HTR-8/SVneo (cell line): Measurements from ENCODE around the gene KIF26B.

Source experiments
- DNase-seq: peaks from one replicate; pipeline ENCODE4 v3.0.0; 2011; ENCODE audit warnings: low spot score, mixed read lengths; ENCODE audit not compliant: insufficient read length
- FAIRE-seq: peaks from 2 replicates; lab custom pipeline; 2011; peaks lifted over from hg19 to GRCh38; lab: Jason Lieb, UNC

Gene KIF26B

DNA sequence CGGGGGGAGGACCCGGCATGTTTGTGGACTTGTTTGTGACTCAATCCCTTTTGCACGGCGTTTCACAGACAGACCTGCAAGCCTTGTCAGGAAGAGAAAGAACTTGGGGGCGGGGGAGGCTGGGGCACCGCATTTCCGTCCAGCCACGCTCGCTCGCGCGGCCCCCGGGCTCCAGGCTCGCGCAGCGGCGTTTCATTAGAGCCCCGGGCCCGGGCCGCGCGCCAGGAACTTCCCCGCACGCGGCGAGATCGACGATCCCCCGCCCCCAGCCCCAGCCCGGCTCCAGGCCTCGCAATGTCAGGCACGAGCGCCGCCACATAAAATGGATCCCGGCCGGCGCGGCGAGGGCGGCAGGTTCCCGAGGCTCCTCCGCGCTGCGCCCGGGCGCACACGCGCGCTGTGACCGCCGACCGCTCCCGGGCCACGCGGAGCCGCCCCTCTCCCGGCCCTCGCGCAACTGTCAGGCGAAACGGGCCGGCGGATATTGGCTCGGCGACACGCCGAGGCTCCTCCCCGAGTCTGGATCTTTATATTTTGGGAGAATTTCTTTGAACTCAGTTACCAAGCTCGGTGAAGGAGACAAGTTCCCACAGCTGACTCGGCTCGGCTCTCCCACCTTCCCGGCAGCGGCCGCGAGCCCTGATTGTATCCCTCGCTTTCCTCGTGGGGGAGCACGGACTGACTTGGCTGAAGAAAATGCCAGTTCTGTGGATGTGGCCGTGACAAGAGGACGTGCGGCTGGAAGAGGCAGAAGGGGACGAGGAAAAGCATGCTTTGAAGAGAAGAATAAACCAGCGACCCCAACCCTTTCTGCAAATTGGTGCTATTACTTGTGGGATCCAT is at the start of gene KIF26B:
KIF26B (plus strand) TSS at position 557 of the 843 bp plus-strand sequence. CDS start 440 bp downstream, outside the sequence.
- DNase-seq = peak; percentile 37
- FAIRE-seq = no peak

DNA sequence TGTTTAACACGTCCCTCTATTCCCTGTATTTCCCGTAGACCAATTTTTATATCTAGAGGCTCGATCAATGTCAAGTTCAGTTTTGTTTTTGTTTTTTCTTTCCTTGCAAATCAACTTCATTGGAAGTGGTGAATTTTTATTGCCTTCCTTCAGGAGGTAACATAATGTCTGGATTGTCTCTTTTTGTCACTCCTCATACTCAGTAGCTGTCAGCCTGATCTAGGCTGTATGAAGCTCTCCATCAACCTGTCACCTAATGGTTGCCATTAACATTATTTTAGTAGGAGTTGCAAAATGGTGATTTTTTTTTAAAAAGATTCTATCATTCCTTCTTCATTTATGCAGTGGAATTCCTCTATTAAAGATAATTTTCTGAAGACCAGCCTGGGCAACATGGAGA is 49.7 kb upstream of the KIF26B start:
- DNase-seq = no peak
- FAIRE-seq = no peak

GRCh38 chr1:245105815-245106410 is 48.9 kb upstream of the KIF26B start:
- FAIRE-seq (no peak), DNase-seq (no peak)

GRCh38 chr1:245107776-245108114 is 47.0 kb upstream of the KIF26B start:
- DNase-seq (no peak), FAIRE-seq (no peak)

GRCh38 chr1:245108246-245108645 is 46.5 kb upstream of the KIF26B start:
- DNase-seq (no peak), FAIRE-seq (no peak)

- no peak for DNase-seq
Measured at GRCh38 chr1:245108909-245109308, 45.9 kb upstream of the KIF26B start.

DNA sequence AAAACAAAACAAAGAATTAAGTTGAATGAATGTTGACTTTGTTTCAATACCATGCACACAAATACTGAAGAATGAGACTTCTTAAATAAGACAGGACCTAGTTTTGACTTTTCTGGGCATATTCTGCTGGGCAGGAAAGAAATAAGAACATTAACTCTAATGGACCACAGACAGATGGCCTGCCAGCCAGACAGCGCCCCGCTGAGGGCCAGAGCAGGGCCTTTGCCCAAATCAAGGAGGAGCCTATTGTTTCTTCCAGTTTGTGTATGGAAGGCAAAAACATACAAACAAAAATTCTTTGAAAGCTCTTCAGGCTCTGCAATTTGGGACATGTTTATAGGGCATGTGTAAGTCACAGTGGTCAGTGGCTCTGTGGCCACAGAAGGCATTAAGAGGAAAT is 44.4 kb upstream of the KIF26B start:
- FAIRE-seq (no peak), DNase-seq (no peak)

More at GRCh38 chr1:245108909-245109308, 45.9 kb upstream of the KIF26B start:
- FAIRE-seq = no peak

- FAIRE-seq = no peak
- no peak for DNase-seq
Measured at GRCh38 chr1:245111073-245111472, 43.7 kb upstream of the KIF26B start.

GRCh38 chr1:245113649-245114048 is 41.1 kb upstream of the KIF26B start:
- no peak for FAIRE-seq
- no peak for DNase-seq

DNA sequence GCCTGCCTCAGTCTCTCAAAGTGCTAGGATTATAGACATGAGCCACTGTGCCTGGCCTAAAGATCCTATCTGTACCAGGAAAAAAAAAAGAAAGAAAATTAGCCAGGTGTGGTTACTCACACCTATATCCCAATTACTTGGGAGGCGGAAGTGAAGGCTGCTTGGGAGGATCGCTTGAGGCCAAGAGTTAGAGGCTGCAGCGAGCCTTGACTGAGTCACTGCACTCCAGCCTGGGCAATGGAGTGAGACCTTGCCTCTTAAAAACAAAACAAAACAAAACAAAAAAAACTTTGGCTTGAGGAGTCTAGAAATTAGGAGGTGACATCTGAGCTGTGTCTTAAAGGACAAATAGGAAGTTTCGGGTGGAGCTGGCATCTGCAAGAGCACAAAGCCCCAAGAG is 38.7 kb upstream of the KIF26B start:
- DNase-seq (no peak), FAIRE-seq (no peak)

DNA sequence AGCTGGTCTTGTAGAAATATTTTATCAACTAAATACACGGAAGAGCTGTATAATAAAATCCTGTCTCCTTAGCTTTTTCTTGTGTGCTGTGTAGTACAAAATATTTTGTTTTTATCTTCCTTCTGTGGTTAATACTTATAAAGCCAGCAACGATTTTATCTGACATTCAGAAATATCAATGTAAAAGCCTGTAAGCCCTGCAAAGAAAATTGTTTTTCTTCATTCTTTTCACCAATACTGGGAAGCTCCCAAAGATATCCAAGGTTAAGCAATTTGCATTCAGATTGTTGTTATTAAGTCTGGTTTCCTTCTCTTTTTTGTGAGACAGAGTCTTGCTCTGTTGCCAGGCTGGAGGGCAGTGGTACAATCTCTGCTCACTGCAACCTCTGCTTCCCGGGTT is 38.0 kb upstream of the KIF26B start:
- no peak for DNase-seq
- FAIRE-seq = no peak

- DNase-seq (no peak), FAIRE-seq (no peak)
Measured at GRCh38 chr1:245118066-245118465, 36.7 kb upstream of the KIF26B start.

- FAIRE-seq = no peak
- no peak for DNase-seq
Measured at GRCh38 chr1:245118806-245119205, 36.0 kb upstream of the KIF26B start.

- FAIRE-seq (no peak), DNase-seq (no peak)
Measured at GRCh38 chr1:245121523-245121922, 33.3 kb upstream of the KIF26B start.

GRCh38 chr1:245124241-245124640 is 30.5 kb upstream of the KIF26B start:
- DNase-seq (no peak), FAIRE-seq (no peak)

DNA sequence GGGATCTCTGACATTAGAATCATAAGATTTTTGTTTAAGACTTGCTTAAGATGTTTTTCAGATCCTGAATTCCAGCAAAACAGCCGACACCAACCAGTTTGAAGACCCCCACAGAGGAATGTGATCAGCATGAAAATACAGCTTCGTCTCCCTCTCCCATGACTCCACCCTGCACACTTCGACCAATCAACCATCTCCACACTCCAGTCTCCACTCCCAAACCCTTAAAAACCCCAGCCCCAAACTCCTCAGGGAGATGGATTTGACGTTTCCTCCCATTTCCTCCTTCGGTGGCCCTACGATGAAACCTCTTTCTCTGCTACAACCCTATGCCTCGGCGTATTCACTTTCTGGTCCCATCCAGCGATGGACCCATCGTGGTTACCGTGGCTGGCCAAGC is 30.1 kb upstream of the KIF26B start:
- no peak for DNase-seq
- no peak for FAIRE-seq

DNA sequence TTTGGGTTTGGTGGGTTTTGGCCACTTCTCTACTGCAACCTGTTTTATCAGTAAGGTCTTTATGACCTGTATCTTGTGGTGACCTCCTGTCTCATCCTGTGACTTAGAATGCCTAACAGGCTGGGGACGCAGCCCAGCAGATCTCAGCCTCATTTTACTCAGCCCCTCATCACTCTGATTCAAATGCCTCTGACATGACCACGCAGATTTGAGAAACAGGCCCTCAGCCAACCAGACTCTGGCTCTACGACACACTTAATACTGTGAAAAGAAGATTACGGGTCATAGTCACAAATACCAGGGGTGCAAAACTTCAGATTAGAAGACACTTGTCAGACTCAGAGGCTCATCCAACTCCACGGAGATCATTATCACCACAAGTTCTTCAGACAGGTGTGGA is 28.3 kb upstream of the KIF26B start:
- DNase-seq (no peak), FAIRE-seq (no peak)

- no peak for DNase-seq
- no peak for FAIRE-seq
Measured at GRCh38 chr1:245128381-245129101, 26.2 kb upstream of the KIF26B start.

DNA sequence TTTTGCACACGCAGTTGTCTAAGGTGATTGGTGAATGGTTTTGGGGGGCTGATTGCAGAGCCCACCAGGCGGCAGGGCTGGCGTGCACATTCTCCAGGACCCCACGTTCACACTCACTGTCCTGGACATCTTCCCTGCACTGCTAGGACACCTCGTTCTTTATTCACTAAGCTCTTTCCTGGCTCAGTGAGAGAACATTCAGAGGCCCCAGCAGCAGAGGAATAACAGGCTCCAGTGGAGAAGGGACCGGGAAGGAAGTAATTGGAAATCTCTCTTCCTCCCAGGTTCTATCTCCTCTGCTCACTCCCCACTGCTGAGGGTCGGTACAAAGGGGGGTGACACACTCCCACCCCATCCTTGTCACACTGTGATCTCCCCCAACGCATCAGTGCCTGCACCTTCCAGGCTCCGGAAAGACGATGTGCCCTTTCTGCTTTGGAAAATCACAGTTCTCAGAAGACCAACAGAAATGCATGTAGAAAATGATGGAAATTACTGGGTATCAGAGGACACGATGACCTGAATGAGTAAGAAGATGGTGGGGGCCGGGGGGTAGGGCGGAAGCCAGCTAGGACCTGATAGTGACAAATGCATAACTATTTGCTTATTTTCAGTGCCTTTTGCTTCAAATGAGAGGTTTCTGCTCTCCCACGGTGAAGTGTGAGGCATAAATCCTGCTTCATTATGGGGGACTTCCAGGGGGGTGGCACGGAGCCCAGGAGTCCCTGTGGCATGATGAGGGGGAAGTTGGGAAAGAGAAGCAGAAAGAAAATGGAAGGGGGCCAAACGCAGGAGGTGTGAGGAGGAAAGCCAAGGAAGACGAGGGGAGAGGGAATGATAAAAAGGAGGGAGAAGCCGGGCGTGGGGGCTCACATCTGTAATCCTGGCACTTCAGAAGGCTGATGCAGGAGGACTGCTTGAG is 25.2 kb upstream of the KIF26B start:
- FAIRE-seq (no peak), DNase-seq (no peak)
